Panc1 (cell line): ENCODE results near the gene PBX1. TPM values are rescaled to one million over a fixed set of nuclear protein-coding genes. Genes with fewer than 3 reads are reported as not detected.

Experiments used
- ATAC-seq: fragments of 200-7000 bp; cut with Tn5 transposase; 2 replicates; pipeline ENCODE4 v1.9.1; 2020; ENCODE audit warnings: mild to moderate bottlenecking, moderate library complexity
- BruUV-seq: library from RNA; stranded (reverse); fragments of 400-500 nt; replicated peaks from 2 replicates; lab custom pipeline; 2021; lab: Mats Ljungman, UMichigan
- CTCF ChIA-PET: fragments of 300-600 bp; sonication (Branson Sonifier 250); formaldehyde crosslinking; loops from one replicate; lab custom pipeline; 2022; ENCODE audit warnings: antibody characterized with exemption; lab: Charles Lee
- POLR2A ChIA-PET: fragments of 300-600 bp; sonication (Branson Sonifier 250); formaldehyde crosslinking; loops from one replicate; lab custom pipeline; 2022; ENCODE audit warnings: antibody characterized with exemption; lab: Charles Lee
- DNase-seq: peaks from one replicate; pipeline ENCODE4 v3.0.0-alpha.2; 2010; ENCODE audit warnings: low read depth, low spot score
- H3K27ac ChIP-seq: 2 replicates; pipeline ENCODE4 v1.5.1; 2011; ENCODE audit warnings: mild to moderate bottlenecking, low read length, inconsistent platforms
- H3K27me3 ChIP-seq: fragments of 200-500 bp; sonication (Bioruptor generic); 2 replicates; pipeline ENCODE4 v1.6.0; 2014; ENCODE audit warnings: low read length, inconsistent platforms; ENCODE audit not compliant: control insufficient read depth, insufficient read depth
- H3K36me3 ChIP-seq: fragments of 200-500 bp; sonication (Bioruptor generic); 2 replicates; pipeline ENCODE4 v1.5.1; 2014; ENCODE audit warnings: inconsistent platforms, mild to moderate bottlenecking, low read length, moderate library complexity; ENCODE audit not compliant: control insufficient read depth, insufficient read depth
- H3K4me1 ChIP-seq: 2 replicates; pipeline ENCODE4 v1.5.1; 2011; ENCODE audit warnings: inconsistent platforms, mild to moderate bottlenecking, low read length, moderate library complexity; ENCODE audit not compliant: control insufficient read depth, insufficient read depth
- H3K4me3 ChIP-seq, 2 experiments: 2 replicates each; pipeline ENCODE4 v1.5.1; 2011 to 2012; ENCODE audit warnings: low read depth in 2 of 2, low read length in 2 of 2, mild to moderate bottlenecking in 2 of 2, inconsistent platforms in 1 of 2, moderate library complexity in 1 of 2
- H3K9me3 ChIP-seq: fragments of 200-500 bp; sonication (Bioruptor generic); 2 replicates; pipeline ENCODE4 v1.5.1; 2014; ENCODE audit warnings: low read depth, mild to moderate bottlenecking, inconsistent platforms, low read length, moderate library complexity; ENCODE audit not compliant: control insufficient read depth, insufficient read depth
- CTCF ChIP-seq: fragments of 450-650 bp; IDR thresholded peaks from 2 replicates; pipeline ENCODE4 v1.5.1; 2017; ENCODE audit warnings: mild to moderate bottlenecking
- POLR2AphosphoS5 ChIP-seq: IDR thresholded peaks from 2 replicates; pipeline ENCODE4 v1.6.1; 2012; ENCODE audit warnings: mild to moderate bottlenecking, low read depth, low read length, moderate library complexity
- REST ChIP-seq, 2 experiments: IDR thresholded peaks; 2 replicates each; pipeline ENCODE4 v1.6.1; 2011 to 2012; ENCODE audit warnings: low read depth in 2 of 2, control low read depth in 1 of 2, low read length in 1 of 2, mild to moderate bottlenecking in 1 of 2, moderate library complexity in 1 of 2; ENCODE audit not compliant: insufficient read depth in 1 of 2
- SIN3A ChIP-seq: IDR thresholded peaks from 2 replicates; pipeline ENCODE4 v1.6.1; 2012; ENCODE audit warnings: low read depth, mild to moderate bottlenecking, low read length, moderate library complexity, borderline replicate concordance; ENCODE audit not compliant: insufficient read depth
- TCF7L2 ChIP-seq: IDR thresholded peaks from 2 replicates; pipeline ENCODE4 v1.6.1; 2011; ENCODE audit warnings: mild to moderate bottlenecking, low read depth, low read length, inconsistent platforms
- in situ Hi-C: cut with HindIII; loops from 2 replicates; pipeline ENCODE4 v1.10.0; 2016; ENCODE audit warnings: low sequenced_read_pairs, low pct_unique_long_range_greater_than_20kb
- intact Hi-C: fragments of 100-400 bp; cut with micrococcal nuclease; formaldehyde crosslinking; loops from one replicate; pipeline ENCODE4 v1.10.0; 2022; ENCODE audit not compliant: unreplicated experiment
- total RNA-seq: library from RNA; stranded (reverse); gene quantifications from one replicate; pipeline ENCODE4 v1.2.1, GENCODE V29; 2021; ENCODE audit not compliant: unreplicated experiment

The PBX1 gene
- total RNA-seq, 1 experiment from 2014 or later: 2.0 TPM

GRCh38 chr1:164629971-164630370 lies 71.0 kb downstream of the PBX1 start:
- ChIA-PET CTCF (no interaction called here), POLR2A (no interaction called here)
- TF ChIP-seq TCF7L2 (no peak), SIN3A (no peak), POLR2AphosphoS5 (no peak), CTCF (no peak), REST (IDR thresholded peaks at IDR 0.05; ENCODE audit: insufficient read depth in 1 of 2, low read depth in 2 of 2, low read length in 1 of 2) (no peak)
- ATAC-seq: no peak
- Histone ChIP-seq H3K27me3 (no peaks in the 10 kb centered on the region), H3K4me1 (no peaks in the 10 kb centered on the region), H3K36me3 (no peaks in the 10 kb centered on the region), H3K27ac (no peak overlapping the region), H3K9me3 (no peaks in the 10 kb centered on the region), H3K4me3 (no peak overlapping the region)
- BruUV-seq: no TSS peak
- in situ Hi-C loops: no loop called here
- intact Hi-C loops: no loop called here
- DNase-seq: no peak

- CTCF ChIA-PET: no interaction called here
- Histone ChIP-seq H3K27ac (no peak overlapping the region), H3K4me1 (no peaks in the 10 kb centered on the region)
Observed at GRCh38 chr1:164630626-164631396, 71.8 kb downstream of the PBX1 start.

More at GRCh38 chr1:164630626-164631396, 71.8 kb downstream of the PBX1 start:
- DNase-seq: no peak
- H3K9me3 ChIP-seq: no peaks in the 10 kb centered on the region
- H3K27me3 ChIP-seq: no peaks in the 10 kb centered on the region
- no peaks in the 10 kb centered on the region for H3K36me3 ChIP-seq
- POLR2A ChIA-PET: no interaction called here
- H3K4me3 ChIP-seq: no peak overlapping the region
- intact Hi-C loops: no loop called here
- in situ Hi-C loops: no loop called here
- ATAC-seq: no peak
- TF ChIP-seq SIN3A (no peak), TCF7L2 (no peak), REST (IDR thresholded peaks at IDR 0.05; ENCODE audit: insufficient read depth in 1 of 2, low read depth in 2 of 2, low read length in 1 of 2) (no peak), POLR2AphosphoS5 (no peak), CTCF (no peak)
- no TSS peak for BruUV-seq
